ENCODE measurements around the gene RAB22A. TPM values are rescaled to one million over a fixed set of nuclear protein-coding genes. Genes with fewer than 3 reads are reported as not detected.

The RAB22A gene
- total and polyA plus RNA-seq, 4 donors = 21.6 to 32.2 (median 23.4) TPM

DNA sequence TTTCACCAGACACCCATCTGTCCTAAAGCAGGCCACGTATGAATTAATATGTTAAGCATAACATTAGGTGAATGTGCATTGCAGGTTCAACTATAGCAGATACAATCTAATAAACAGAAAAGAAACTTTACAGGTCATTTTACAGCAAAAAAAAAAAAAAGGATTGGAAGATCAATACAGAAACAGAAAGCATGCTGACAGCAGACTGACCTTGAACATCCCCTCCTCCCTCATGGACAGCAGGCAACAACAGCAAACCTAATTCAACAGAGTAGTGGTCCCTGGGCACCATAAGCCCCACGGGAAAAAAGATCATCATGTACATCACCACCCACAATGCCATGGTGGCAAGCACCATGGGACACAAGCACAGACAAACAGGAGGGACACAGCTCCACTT is 12.1 kb upstream of the RAB22A start:
- no peak for DNase-seq (ENCODE audit: low read depth in 4 of 6, low spot score in 6 of 6)
- H3K36me3 ChIP-seq (ENCODE audit: control insufficient read depth, insufficient read depth, low read length) = no peaks in the 10 kb centered on the region
- no peak overlapping the region for H3K27ac ChIP-seq (ENCODE audit: low read depth, low read length)
- no peak overlapping the region for H3K4me3 ChIP-seq (ENCODE audit: low read depth, low read length)
- no peaks in the 10 kb centered on the region for H3K27me3 ChIP-seq (ENCODE audit: control insufficient read depth, insufficient read depth, low read length)
- no peaks in the 10 kb centered on the region for H3K9me3 ChIP-seq (ENCODE audit: control insufficient read depth, insufficient read depth, low read length)
- WGBS (ENCODE audit: insufficient coverage) = no CpG with 5 or more reads among the region's 2 CpGs
- H3K4me1 ChIP-seq (ENCODE audit: control insufficient read depth, insufficient read depth, low read length) = peaks cover 4% of the 10 kb centered on the region

DNA sequence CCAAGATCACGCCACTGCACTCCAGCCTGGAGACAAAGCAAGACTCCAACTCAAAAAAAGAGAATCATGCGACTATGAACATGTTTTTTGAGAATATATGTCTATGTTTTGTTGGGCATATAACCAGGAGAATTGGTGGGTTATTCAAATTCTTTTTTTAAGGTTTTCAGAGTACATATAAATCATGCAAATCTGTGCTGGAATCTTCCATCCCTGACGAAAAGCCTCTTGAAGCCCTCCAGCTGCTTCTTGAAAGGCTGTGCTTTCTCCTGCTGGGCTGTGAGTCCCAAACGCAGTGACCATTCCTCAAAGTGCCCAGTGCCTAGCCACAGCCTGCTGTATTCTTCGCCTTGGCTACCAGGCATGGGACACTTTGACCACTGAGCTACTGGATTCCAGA is 9.2 kb upstream of the RAB22A start:
- H3K9me3 ChIP-seq (ENCODE audit: control insufficient read depth, insufficient read depth, low read length) = no peaks in the 10 kb centered on the region
- 87% methylated on average over 4 of the region's 5 CpGs for WGBS (ENCODE audit: insufficient coverage)
- DNase-seq (ENCODE audit: low read depth in 4 of 6, low spot score in 6 of 6) = no peak
- H3K4me1 ChIP-seq (ENCODE audit: control insufficient read depth, insufficient read depth, low read length) = no peaks in the 10 kb centered on the region
- H3K4me3 ChIP-seq (ENCODE audit: low read depth, low read length) = no peak overlapping the region
- H3K36me3 ChIP-seq (ENCODE audit: control insufficient read depth, insufficient read depth, low read length) = no peaks in the 10 kb centered on the region
- no peaks in the 10 kb centered on the region for H3K27me3 ChIP-seq (ENCODE audit: control insufficient read depth, insufficient read depth, low read length)
- H3K27ac ChIP-seq (ENCODE audit: low read depth, low read length) = no peak overlapping the region

DNA sequence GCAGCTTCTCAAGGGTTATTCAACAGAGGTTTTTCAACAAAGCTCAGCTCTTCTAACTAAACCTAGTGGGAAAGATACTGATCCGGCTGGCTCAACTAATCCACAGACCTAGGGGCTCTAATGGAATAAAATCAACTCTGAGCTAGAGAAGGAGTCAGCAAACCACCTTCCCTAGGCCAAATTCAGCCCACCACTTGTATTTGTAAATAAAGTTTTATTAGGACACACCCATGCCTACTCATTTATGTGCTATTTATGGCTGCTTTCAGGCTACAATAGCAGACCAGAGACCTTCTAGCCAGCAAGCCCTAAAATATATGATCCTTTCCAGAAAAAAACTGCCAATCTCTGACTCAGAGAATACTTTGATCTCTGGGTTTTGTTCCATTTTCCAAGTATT is 6.0 kb upstream of the RAB22A start:
- no CpG with 5 or more reads among the region's 1 CpG for WGBS (ENCODE audit: insufficient coverage)
- Histone ChIP-seq H3K9me3 (ENCODE audit: control insufficient read depth, insufficient read depth, low read length) (no peaks in the 10 kb centered on the region), H3K27me3 (ENCODE audit: control insufficient read depth, insufficient read depth, low read length) (no peaks in the 10 kb centered on the region), H3K4me1 (ENCODE audit: control insufficient read depth, insufficient read depth, low read length) (peaks cover 3% of the 10 kb centered on the region), H3K36me3 (ENCODE audit: control insufficient read depth, insufficient read depth, low read length) (no peaks in the 10 kb centered on the region), H3K4me3 (ENCODE audit: low read depth, low read length) (no peak overlapping the region), H3K27ac (ENCODE audit: low read depth, low read length) (no peak overlapping the region)
- DNase-seq (ENCODE audit: low read depth in 4 of 6, low spot score in 6 of 6) = no peak

DNA sequence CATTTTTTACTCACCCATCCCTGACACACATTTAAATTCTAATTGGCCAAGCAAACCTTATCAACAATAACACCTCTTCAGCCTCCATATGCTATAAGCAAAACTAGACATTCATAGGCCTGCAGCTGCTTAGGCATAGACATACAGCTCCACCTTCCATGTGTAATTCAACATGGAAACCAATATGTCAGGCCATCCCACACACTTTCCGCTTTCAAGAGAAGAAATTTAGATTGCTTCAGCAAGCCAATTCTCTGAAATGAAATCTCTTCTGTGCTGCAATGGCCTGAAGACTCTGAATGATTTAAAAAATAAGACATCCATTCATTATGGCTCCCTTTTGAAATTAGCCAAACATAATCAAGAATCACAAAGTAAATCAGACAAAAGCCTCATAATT is 4.5 kb upstream of the RAB22A start:
- WGBS (ENCODE audit: insufficient coverage) = 100% methylated on average over 1 of the region's 1 CpG
- no peaks in the 10 kb centered on the region for H3K27me3 ChIP-seq (ENCODE audit: control insufficient read depth, insufficient read depth, low read length)
- H3K4me1 ChIP-seq (ENCODE audit: control insufficient read depth, insufficient read depth, low read length) = peaks cover 9% of the 10 kb centered on the region
- no peak overlapping the region for H3K4me3 ChIP-seq (ENCODE audit: low read depth, low read length)
- DNase-seq (ENCODE audit: low read depth in 4 of 6, low spot score in 6 of 6) = no peak
- no peaks in the 10 kb centered on the region for H3K36me3 ChIP-seq (ENCODE audit: control insufficient read depth, insufficient read depth, low read length)
- H3K9me3 ChIP-seq (ENCODE audit: control insufficient read depth, insufficient read depth, low read length) = no peaks in the 10 kb centered on the region
- no peak overlapping the region for H3K27ac ChIP-seq (ENCODE audit: low read depth, low read length)

DNA sequence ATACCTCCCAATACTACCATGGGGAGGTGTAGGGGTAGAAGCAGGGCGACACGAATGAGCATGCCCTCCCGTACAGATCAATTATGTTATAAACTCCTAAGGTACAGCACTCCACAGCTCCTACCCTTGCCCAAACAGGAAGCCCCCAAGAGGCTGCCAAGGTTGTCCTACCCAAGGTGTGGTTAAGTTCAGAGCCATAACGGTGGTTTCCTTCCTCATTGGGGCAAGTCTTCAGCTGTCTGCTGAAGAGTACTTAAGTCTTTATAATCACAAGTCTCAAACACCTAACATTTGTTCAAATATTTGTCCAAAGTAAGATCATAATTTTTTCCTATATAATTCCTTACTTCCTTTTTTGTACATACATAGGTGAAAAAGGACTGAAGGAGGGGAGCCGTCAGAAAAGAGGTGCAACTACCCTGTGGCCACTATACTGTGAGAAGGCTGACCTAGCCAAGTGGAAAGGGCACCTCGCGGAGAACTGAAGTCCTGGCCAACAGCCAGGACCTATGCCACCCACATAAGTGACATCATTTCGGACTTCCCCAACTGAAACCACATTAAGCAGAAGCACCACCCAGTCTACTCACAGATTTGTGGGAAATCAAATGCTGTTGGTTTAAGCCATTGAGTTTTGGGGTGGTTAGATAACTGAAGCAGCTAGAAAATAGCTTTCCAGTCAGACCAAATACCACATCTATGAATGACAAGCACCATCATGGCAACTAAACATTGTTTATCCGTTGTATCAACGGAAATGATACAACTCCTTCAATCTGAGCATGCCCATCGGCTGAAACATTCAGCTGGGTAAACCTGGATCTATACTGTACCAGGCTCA is 2.9 kb upstream of the RAB22A start:
- H3K4me1 ChIP-seq (ENCODE audit: control insufficient read depth, insufficient read depth, low read length) = peaks cover 9% of the 10 kb centered on the region

DNA sequence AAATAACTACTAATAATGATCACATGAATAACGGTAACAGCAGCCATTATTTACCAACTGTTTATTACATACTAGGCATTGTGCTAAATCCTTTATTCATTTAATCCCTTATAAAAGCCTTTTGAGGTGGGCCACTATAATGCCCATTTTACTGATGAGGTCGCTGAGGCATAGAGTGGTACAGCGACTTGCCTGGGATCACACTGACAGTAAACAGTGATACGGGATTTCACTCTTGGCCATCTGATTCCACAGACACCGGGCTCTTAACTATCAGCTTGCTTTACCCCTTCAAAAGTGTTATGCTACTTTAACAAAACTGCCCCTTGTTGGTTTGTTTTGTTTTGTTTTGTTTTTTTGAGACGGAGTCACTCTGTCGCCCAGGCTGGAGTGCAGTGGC is 2.2 kb upstream of the RAB22A start:
- peaks cover 2% of the 10 kb centered on the region for H3K36me3 ChIP-seq (ENCODE audit: control insufficient read depth, insufficient read depth, low read length)
- H3K27me3 ChIP-seq (ENCODE audit: control insufficient read depth, insufficient read depth, low read length) = no peaks in the 10 kb centered on the region
- H3K4me1 ChIP-seq (ENCODE audit: control insufficient read depth, insufficient read depth, low read length) = peaks cover 9% of the 10 kb centered on the region
- no peak overlapping the region for H3K27ac ChIP-seq (ENCODE audit: low read depth, low read length)
- no peaks in the 10 kb centered on the region for H3K9me3 ChIP-seq (ENCODE audit: control insufficient read depth, insufficient read depth, low read length)
- no peak for DNase-seq (ENCODE audit: low read depth in 4 of 6, low spot score in 6 of 6)
- H3K4me3 ChIP-seq (ENCODE audit: low read depth, low read length) = no peak overlapping the region
- WGBS (ENCODE audit: insufficient coverage) = 100% methylated on average over 4 of the region's 7 CpGs

More for the DNA sequence above, 2.9 kb upstream of the RAB22A start:
- Histone ChIP-seq H3K4me3 (ENCODE audit: low read depth, low read length) (no peak overlapping the region), H3K9me3 (ENCODE audit: control insufficient read depth, insufficient read depth, low read length) (no peaks in the 10 kb centered on the region), H3K27me3 (ENCODE audit: control insufficient read depth, insufficient read depth, low read length) (no peaks in the 10 kb centered on the region), H3K27ac (ENCODE audit: low read depth, low read length) (no peak overlapping the region), H3K36me3 (ENCODE audit: control insufficient read depth, insufficient read depth, low read length) (no peaks in the 10 kb centered on the region)
- WGBS (ENCODE audit: insufficient coverage) = 93% methylated on average over 3 of the region's 11 CpGs
- peak in 1 of 6 donors; percentile 13 for DNase-seq (ENCODE audit: low read depth in 4 of 6, low spot score in 6 of 6)

DNA sequence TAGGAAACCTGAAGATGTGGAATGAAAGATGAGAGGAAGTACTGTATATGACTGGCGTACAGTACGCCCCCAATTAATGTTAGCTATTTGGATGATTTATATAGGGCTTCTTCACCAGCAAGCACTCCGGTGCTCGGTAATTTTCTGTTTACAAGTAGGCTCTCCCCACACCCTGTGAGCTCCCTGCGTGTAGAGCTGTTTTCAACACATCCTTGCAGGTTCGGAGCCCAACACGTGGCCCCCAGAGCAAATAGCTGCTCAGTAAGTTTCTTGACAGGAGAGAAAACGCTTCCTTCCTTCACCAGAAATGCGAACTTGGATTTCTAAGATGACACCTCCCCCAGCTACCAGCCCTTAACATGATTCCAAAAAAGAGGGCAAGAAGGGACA is 1.2 kb upstream of the RAB22A start:
- H3K27me3 ChIP-seq (ENCODE audit: control insufficient read depth, insufficient read depth, low read length) = no peaks in the 10 kb centered on the region
- peaks cover 9% of the 10 kb centered on the region for H3K4me1 ChIP-seq (ENCODE audit: control insufficient read depth, insufficient read depth, low read length)
- no peaks in the 10 kb centered on the region for H3K9me3 ChIP-seq (ENCODE audit: control insufficient read depth, insufficient read depth, low read length)
- H3K4me3 ChIP-seq (ENCODE audit: low read depth, low read length) = peak overlapping the region; percentile 66
- no peak overlapping the region for H3K27ac ChIP-seq (ENCODE audit: low read depth, low read length)
- DNase-seq (ENCODE audit: low read depth in 4 of 6, low spot score in 6 of 6) = peak in 2 of 6 donors; percentile 16 to 21
- WGBS (ENCODE audit: insufficient coverage) = 88% methylated on average over 3 of the region's 9 CpGs
- H3K36me3 ChIP-seq (ENCODE audit: control insufficient read depth, insufficient read depth, low read length) = peaks cover 11% of the 10 kb centered on the region

DNA sequence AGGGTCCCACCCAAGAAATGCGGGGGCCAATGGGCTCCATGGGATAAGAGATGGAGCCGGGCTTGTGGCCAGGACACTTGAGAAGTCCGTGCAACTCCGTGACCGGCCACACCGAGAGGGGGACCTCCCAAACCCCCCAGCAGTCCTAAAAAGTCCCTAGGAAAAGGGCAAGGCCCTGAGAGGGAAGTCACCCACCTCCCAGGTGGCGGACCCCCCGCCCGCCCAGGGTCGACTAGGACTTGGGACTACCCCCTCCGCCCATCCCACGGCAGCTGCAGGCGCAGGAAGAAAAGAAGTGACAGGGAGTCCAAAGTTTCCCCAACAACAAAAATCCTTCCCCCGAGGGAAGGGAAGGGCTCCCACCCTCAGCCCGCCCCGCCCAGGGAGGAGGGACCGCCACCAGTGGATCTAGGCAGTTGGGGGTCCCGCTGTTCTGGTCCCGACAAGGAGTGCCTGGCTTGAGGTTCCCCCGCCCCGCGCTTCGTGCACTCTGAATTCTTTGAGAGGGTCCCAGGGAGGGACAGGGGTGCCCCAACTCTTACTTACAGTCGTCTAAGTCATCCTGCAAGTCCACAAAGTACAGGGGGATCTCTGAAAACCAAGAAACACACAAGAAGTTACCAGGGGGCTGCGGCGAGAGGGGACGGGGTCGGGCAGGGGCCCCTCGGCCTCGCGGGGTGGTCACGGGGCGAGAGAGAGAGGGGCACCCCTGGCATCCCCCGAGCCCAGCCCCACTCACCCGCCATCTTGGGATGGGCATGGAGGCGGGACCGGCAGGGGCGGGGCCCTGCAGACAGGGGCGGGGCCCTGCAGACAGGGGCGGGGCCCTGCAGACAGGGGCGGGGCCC is 611 bp upstream of the RAB22A start:
- H3K4me1 ChIP-seq (ENCODE audit: control insufficient read depth, insufficient read depth, low read length) = peaks cover 9% of the 10 kb centered on the region
- peaks cover 14% of the 10 kb centered on the region for H3K36me3 ChIP-seq (ENCODE audit: control insufficient read depth, insufficient read depth, low read length)
- peak overlapping the region; percentile 60 for H3K27ac ChIP-seq (ENCODE audit: low read depth, low read length)
- WGBS (ENCODE audit: insufficient coverage) = 16% methylated on average over 26 of the region's 41 CpGs
- H3K4me3 ChIP-seq (ENCODE audit: low read depth, low read length) = peak overlapping the region; percentile 66
- DNase-seq (ENCODE audit: low read depth in 4 of 6, low spot score in 6 of 6) = peak in 5 of 6 donors; percentile 7 to 79 (median 19)
- H3K9me3 ChIP-seq (ENCODE audit: control insufficient read depth, insufficient read depth, low read length) = no peaks in the 10 kb centered on the region
- H3K27me3 ChIP-seq (ENCODE audit: control insufficient read depth, insufficient read depth, low read length) = no peaks in the 10 kb centered on the region

DNA sequence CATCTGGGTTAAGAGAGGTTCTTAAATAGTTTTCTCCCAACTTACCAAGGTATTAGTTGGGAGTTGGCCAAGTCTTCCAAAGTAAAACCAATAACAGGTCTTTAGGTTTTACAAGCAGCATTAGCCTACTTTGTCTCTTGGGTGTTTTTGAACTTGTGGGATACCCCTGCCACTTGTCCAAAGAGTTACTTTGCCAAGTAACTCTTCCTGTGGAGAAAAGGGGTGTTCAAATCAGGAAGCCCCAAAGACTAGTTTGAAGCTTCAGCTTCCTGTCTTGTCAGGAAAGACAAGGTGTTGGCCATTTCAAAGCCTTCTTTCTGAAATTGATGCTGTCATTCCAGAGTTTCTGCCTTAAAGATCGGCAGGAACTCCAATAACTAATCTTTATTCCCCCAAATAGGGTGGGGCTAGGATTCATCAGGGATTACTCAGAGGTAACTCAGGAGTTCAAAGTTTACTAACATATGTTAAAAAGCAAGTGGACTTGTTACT is 822 bp downstream of the RAB22A start:
- peak overlapping the region; percentile 27 for H3K27ac ChIP-seq (ENCODE audit: low read depth, low read length)
- no peak for DNase-seq (ENCODE audit: low read depth in 4 of 6, low spot score in 6 of 6)
- no CpG with 5 or more reads among the region's 1 CpG for WGBS (ENCODE audit: insufficient coverage)

More for the DNA sequence above, 822 bp downstream of the RAB22A start:
- peaks cover 20% of the 10 kb centered on the region for H3K36me3 ChIP-seq (ENCODE audit: control insufficient read depth, insufficient read depth, low read length)
- no peaks in the 10 kb centered on the region for H3K9me3 ChIP-seq (ENCODE audit: control insufficient read depth, insufficient read depth, low read length)
- peak overlapping the region; percentile 63 for H3K4me3 ChIP-seq (ENCODE audit: low read depth, low read length)
- H3K4me1 ChIP-seq (ENCODE audit: control insufficient read depth, insufficient read depth, low read length) = peaks cover 9% of the 10 kb centered on the region
- no peaks in the 10 kb centered on the region for H3K27me3 ChIP-seq (ENCODE audit: control insufficient read depth, insufficient read depth, low read length)

All from spinal cord (tissue), 10 donors.